ENCODE measurements around the gene PTPRD.

DNA sequence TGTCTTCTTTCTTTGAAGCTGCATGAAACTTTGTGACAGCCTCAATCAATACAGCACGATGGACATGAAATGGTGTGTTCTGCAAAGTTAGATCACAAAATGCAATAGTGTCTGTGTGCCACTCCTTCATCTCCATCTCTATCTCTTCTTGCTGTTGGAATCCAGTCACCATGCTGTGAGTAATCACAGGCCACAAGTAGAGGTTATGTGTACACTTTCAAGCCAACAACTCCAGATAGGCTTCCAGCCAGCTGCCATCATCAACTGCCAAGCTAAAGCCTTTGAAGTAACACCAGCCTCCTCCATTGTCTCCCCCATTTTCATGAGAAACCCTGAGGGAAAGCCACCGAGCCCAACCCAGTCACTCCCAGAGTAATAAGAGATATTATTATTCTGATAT, 360.6 kb downstream of the PTPRD start:
- TF ChIP-seq, protein P1, sequence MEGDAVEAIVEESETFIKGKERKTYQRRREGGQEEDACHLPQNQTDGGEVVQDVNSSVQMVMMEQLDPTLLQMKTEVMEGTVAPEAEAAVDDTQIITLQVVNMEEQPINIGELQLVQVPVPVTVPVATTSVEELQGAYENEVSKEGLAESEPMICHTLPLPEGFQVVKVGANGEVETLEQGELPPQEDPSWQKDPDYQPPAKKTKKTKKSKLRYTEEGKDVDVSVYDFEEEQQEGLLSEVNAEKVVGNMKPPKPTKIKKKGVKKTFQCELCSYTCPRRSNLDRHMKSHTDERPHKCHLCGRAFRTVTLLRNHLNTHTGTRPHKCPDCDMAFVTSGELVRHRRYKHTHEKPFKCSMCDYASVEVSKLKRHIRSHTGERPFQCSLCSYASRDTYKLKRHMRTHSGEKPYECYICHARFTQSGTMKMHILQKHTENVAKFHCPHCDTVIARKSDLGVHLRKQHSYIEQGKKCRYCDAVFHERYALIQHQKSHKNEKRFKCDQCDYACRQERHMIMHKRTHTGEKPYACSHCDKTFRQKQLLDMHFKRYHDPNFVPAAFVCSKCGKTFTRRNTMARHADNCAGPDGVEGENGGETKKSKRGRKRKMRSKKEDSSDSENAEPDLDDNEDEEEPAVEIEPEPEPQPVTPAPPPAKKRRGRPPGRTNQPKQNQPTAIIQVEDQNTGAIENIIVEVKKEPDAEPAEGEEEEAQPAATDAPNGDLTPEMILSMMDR (IDR thresholded peaks at IDR 0.05), result no peak
- TF ChIP-seq EP300 (IDR thresholded peaks at IDR 0.05), result no peak

Measured in ovary (tissue), 3 donors.